CD4-positive, alpha-beta T cell treated with Interleukin-15 for 4 hours (primary cell): ENCODE measurements around the gene TCERG1L.
"Not testable (repeated sequence)": the region's sequence is repeated elsewhere in the genome, so short reads cannot be mapped to it uniquely, and the experiment has no call there.

Experiments used
- DNase-seq: peaks from one replicate; pipeline ENCODE4 v3.0.0-alpha.2; 2020; ENCODE audit warnings: low spot score

TCERG1L gene

GRCh38 chr10:131083915-131084790 is 227.4 kb downstream of the TCERG1L start:
- DNase-seq, result no peak

- no peak for DNase-seq
Measured at GRCh38 chr10:131082991-131083481, 228.5 kb downstream of the TCERG1L start.

DNA sequence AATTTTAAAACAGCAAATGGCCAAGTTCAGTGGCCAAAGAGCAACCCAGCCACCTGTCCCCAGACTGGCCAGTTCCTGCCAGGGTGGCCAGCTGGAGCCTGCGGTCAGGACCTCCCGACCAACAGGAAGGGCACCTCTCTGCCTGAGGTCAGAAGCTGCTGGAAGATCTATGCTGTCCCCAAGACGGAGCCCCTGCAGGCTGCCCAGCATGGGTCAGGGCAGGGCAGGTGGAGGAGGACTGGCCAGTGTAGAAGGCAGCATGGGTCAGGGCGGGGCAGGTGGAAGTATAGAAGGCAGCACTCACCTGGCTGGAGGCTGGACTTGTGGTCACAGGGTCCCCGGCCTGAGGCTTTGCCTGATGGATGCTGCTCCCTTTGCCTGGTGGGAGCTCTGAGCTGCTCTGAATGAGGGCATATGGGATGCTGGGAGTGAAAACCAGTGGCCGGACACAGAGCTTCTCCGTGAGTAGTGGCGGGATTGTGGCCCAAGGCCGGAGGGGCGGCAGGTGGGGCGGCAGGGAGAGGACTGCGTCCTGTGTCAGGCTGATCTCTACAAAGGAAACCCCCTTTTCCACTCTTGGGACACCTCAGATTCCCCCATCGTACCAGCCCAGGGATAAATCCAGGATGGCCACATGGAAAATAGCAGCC is 229.2 kb downstream of the TCERG1L start:
- DNase-seq, result no peak

GRCh38 chr10:131081786-131082185 is 229.7 kb downstream of the TCERG1L start:
- DNase-seq, result no peak

DNA sequence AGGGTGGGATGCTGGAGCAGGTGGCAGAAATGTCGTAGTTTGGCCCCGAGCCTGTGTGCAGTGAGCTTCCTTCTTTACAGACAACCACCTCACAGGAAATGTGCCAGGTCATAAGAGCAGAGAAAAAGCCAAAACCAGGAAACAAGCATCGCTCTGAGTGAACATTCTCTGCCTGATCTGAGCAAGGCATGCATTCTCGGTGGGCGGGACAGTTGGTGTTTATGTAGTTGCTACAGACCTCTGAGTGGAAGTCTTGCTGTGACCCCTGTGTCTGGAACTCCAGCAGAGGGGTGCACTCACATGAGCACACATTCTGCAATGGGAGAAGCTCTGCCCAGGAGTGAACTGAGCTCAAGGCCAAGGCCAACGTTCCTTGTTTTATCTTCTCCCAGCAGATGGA is 230.1 kb downstream of the TCERG1L start:
- no peak for DNase-seq

GRCh38 chr10:131080571-131080970 is 230.9 kb downstream of the TCERG1L start:
- no peak for DNase-seq

- DNase-seq, result no peak
Measured at GRCh38 chr10:131079314-131079713, 232.2 kb downstream of the TCERG1L start.

DNA sequence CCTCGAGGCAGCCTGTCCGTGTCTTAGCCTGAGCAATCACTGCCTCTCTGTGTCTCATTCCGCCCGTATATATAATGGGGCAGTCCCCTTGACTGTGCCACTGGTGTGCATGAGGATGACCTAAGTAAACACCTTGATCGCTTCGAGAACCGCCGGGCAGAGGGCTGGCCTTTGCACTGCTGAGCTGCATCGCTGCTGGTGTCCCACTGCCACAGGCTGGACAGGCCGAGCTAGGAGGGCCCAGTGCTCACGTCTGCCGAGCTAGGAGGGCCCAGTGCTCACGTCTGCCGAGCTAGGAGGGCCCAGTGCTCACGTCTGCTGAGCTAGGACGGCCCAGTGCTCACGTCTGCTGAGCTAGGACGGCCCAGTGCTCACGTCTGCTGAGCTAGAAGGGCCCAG is 232.6 kb downstream of the TCERG1L start:
- not testable (repeated sequence) for DNase-seq

DNA sequence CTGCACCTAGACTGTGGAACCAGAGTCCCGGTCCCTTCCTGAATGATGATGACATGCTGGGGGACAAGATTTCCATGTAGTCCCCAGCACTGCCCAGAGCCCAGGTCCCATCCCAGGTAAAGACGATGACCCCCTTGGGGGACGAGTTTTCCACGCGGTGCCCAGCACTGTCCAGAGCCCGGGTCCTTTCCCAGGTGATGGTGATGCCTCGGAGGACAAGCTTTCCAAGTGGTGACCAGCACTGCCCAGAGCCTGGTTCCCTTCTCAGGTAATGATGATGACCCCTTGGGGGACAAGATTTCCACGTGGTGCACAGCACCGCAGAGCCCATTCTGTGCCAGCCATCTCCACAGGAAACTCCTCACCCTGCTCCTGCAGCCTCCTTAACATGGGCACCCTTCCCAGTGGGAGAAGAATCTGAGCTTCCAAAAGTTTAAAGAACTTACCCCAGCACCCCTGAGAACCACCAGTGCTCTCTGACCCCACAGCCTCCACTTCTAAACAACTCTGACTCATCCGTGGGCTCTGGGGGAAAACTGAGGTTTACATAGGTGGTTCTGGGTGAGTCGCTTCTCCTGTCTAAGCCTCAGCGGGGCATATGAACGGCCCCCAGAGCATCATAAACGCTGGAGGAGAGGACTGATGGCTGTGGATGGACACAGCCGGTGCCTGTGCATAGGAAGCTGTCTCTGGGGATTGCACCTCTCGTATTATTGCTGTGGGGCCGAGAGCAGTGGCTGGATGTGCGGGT is 233.2 kb downstream of the TCERG1L start:
- DNase-seq, result no peak

DNA sequence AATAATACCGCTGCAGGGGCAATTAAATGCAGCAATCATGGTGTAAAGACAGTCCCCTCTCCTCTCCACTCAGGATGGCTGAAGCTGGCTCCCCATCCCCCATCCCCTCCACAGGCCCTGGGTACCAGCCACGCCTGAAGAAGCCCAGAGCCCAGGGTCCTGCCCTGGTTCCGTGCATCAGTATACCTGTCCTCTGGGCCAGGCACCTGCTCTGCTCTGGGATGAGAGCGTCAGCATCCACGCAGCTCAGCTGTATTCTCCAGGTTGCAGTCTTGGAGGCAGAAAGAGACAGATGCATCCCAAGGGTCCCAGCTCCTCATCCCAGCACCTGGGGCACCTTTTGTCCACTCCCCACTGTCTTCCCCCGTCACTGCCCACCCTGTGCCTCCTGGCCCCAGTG is 233.8 kb downstream of the TCERG1L start:
- DNase-seq, result no peak

DNA sequence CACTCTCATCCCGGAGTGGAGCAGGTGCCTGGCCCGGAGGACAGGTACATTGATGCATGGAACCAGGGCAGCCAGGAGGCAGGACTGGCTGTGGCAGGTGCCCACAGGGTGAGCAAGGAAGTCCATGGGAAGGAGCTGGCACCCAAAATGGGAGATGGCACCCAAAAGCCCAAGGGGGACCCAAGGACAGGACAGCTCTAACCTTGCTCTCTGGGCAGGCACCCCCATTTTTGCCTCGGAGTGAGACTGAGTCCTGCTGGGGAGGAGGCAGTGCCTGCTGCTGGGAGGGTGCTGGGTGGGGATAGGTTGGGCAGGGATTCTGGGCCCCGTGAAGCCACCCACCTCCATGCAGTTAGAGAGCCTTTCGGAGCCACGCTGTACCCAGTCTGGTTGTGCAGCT is 234.5 kb downstream of the TCERG1L start:
- no peak for DNase-seq

DNA sequence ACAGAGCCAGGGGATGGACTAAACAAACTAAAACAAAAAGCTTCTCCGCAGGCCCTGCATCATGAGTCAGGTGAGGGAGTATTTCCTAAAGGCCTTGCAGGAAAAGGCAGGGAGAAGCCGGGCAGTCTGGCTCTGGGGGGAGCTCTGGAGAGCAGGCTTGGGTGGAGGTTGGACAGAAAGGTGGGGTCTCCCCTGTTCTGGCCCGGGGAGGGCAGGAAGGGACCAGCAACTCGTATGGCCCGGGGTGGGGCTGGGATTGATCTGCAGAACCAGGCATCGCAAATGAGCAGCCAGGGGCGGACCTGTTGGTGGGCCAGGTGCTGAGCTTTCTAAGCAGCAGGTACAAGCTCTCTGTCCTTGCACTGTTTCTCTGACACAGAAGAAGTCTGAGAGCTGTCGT is 235.2 kb downstream of the TCERG1L start:
- DNase-seq, result no peak

GRCh38 chr10:131075218-131075770 is 236.2 kb downstream of the TCERG1L start:
- DNase-seq, result no peak

DNA sequence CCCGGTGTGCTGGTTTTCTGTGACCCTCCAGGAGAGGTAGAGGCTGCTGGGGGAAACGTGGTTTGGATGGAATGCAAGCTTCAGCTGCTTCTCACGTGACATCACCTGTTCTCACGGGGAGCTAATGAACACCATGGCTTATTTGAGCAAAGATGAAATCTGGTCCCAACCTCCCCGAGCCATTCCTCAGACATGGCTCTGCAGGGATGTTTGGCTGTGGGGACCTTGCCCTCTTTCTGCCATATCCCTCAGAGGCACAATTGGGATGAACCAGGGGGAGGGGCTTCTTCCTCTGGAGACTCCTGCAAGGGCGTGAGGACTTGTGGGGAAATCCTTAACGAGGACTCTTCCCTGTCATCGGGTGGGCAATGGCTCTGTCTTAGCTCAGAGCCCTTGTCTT is 236.8 kb downstream of the TCERG1L start:
- no peak for DNase-seq

DNA sequence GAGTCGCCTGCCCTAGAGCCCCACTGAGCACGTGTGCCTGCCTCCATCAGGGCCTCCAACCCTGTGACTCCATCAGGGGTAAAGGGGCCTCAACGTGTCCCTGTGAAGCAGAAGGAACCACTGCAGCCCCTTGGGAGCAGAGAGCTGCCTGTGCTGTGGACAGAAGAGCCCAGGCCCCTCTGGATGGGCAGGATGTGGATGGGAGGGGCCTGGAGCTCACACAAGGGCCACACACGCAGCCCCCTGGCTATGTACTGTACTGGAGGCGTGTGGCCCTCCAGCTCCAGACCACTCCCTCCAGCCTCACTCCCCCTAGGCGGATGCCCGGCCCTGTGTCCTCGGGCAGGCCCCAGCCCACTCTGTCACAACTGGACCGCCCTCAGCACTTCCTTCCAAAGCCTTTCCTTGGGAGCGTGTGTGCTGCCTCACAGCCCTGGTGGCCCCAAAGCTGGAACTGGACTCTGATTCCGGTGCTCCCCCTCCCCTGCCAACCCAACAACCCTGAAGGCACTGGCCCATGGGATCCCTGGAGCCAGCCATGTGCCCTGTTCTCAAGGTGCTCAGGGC is 238.0 kb downstream of the TCERG1L start:
- no peak for DNase-seq

- DNase-seq, result no peak
Measured at GRCh38 chr10:131072651-131073468, 238.7 kb downstream of the TCERG1L start.

DNA sequence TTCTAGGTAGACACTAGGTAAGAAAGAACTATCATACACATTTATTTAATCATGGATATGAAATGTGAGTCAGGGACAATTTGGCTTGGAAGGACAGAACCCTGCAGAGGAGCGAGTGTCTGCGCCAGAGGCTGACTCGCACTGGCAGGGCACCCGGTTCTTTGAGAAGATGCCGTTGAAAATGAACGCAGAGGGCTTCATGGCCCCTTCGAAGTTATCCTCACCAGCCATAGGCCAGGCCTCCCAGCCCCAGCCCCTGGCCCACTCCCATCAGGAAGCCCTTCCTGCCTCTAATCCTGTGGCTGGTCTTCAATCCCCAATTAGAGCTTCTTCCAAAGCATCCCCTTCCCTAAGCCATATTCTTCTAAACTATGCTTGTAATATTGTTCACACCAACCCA is 239.8 kb downstream of the TCERG1L start:
- DNase-seq, result no peak

GRCh38 chr10:131070856-131071255 is 240.7 kb downstream of the TCERG1L start:
- DNase-seq, result no peak

- no peak for DNase-seq
Measured at GRCh38 chr10:131068760-131069159, 242.8 kb downstream of the TCERG1L start.

DNA sequence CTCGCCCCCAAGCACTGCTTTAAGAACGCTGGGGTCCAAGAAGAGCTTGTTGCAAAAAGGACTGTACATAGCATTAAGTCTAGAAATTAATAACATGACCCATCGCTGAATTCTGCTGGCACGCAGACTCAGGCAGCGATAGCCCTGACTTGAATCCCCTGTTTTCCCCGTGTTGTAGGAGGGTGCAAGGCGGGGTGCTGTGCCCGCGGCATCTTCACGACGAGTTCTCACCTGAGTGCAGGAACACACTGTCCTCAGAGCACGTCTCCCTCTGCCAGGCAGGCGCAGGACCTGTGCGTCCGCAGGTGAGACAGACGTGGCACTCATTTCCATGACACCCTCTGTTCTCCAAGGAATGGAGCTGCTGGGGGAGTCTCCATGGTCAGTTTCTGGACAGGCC is 243.2 kb downstream of the TCERG1L start:
- DNase-seq, result no peak

- no peak for DNase-seq
Measured at GRCh38 chr10:131067690-131068089, 243.8 kb downstream of the TCERG1L start.
